Endothelial cell of umbilical vein (primary cell): ENCODE data around the gene ACTMAP. TPM values are rescaled to one million over a fixed set of nuclear protein-coding genes. Genes with fewer than 3 reads are reported as not detected.

Experiments
- BruUV-seq: library from RNA; stranded (reverse); fragments of 400-500 nt; replicated peaks from 2 replicates; lab custom pipeline; 2021; lab: Mats Ljungman, UMichigan
- CTCF ChIA-PET: fragments of 300-600, 350-600 bp; sonication (Branson Sonifier 250); formaldehyde crosslinking; loops from one replicate; lab custom pipeline; 2021; ENCODE audit warnings: antibody characterized with exemption, inconsistent platforms; lab: Charles Lee
- POLR2A ChIA-PET: fragments of 300-600, 350-600 bp; sonication (Branson Sonifier 250); formaldehyde crosslinking; loops from one replicate; lab custom pipeline; 2021; ENCODE audit warnings: antibody characterized with exemption, inconsistent platforms; lab: Charles Lee
- DNase-seq: peaks from one replicate; pipeline ENCODE4 v3.0.0-alpha.2; 2011; ENCODE audit warnings: low read depth, low spot score
- FAIRE-seq: peaks from 2 replicates; lab custom pipeline; 2011; peaks lifted over from hg19 to GRCh38; lab: Jason Lieb, UNC
- H2AFZ ChIP-seq: 2 replicates; pipeline ENCODE4 v1.6.0; 2012; ENCODE audit warnings: low read depth, low read length, control low read depth, inconsistent platforms
- H3K27ac ChIP-seq: 2 replicates; pipeline ENCODE4 v1.5.1; 2011; ENCODE audit warnings: low read depth, mild to moderate bottlenecking, control low read depth, low read length, moderate library complexity; ENCODE audit not compliant: insufficient read depth
- H3K27me3 ChIP-seq, 2 experiments: 2 replicates each; pipeline versions ENCODE4 v1.6.0 to v1.6.1; 2011; ENCODE audit warnings: low read length in 2 of 2, mixed read lengths in 1 of 2; ENCODE audit not compliant: control insufficient read depth in 2 of 2, insufficient read depth in 2 of 2
- H3K36me3 ChIP-seq, 2 experiments: 2 replicates in 1 of 2; 3 replicates in 1 of 2; pipeline ENCODE4 v1.5.1; 2011; ENCODE audit warnings: low read length in 2 of 2, mild to moderate bottlenecking in 1 of 2, moderate library complexity in 1 of 2; ENCODE audit not compliant: control insufficient read depth in 2 of 2, insufficient read depth in 2 of 2; ENCODE audit errors: extremely low read depth in 1 of 2
- H3K4me1 ChIP-seq: 3 replicates; pipeline ENCODE4 v1.5.1; 2011; ENCODE audit warnings: mild to moderate bottlenecking, low read length; ENCODE audit not compliant: control insufficient read depth, insufficient read depth; ENCODE audit errors: extremely low read depth
- H3K4me2 ChIP-seq: 2 replicates; pipeline ENCODE4 v1.6.1; 2011; ENCODE audit warnings: low read length, control low read depth, mixed read lengths; ENCODE audit not compliant: insufficient read depth
- H3K4me3 ChIP-seq, 3 experiments: fragments of 200-600 bp in 1 of 3; sonication (generic), shearing (Covaris generic) in 1 of 3; replicated peaks in 1 of 3; 2 replicates each; pipeline ENCODE4 v1.5.1; 2011 to 2016; ENCODE audit warnings: control low read depth in 3 of 3, low read length in 3 of 3, mild to moderate bottlenecking in 2 of 3, inconsistent platforms in 1 of 3, low read depth in 1 of 3, moderate library complexity in 1 of 3; ENCODE audit not compliant: insufficient read depth in 1 of 3
- H3K79me2 ChIP-seq: 2 replicates; pipeline ENCODE4 v1.6.0; 2012; ENCODE audit warnings: low read length, inconsistent platforms; ENCODE audit not compliant: control insufficient read depth, insufficient read depth
- H3K9ac ChIP-seq: replicated peaks from 2 replicates; pipeline ENCODE3; 2011; ENCODE audit warnings: low read length, control low read depth; ENCODE audit not compliant: insufficient read depth; ENCODE audit errors: extremely low read depth
- H3K9me1 ChIP-seq: replicated peaks from 3 replicates; pipeline ENCODE4 v1.6.0; 2011; ENCODE audit warnings: mild to moderate bottlenecking, low read length; ENCODE audit not compliant: control insufficient read depth, insufficient read depth; ENCODE audit errors: extremely low read depth
- H3K9me3 ChIP-seq: replicated peaks from 2 replicates; pipeline ENCODE4 v1.5.1; 2012; ENCODE audit warnings: low read length, inconsistent platforms; ENCODE audit not compliant: control insufficient read depth, insufficient read depth
- H4K20me1 ChIP-seq: replicated peaks from 2 replicates; pipeline ENCODE3; 2011; ENCODE audit warnings: mild to moderate bottlenecking, low read length; ENCODE audit not compliant: control insufficient read depth, insufficient read depth; ENCODE audit errors: extremely low read depth
- EZH2 ChIP-seq: IDR thresholded peaks from 2 replicates; pipeline ENCODE4 v1.6.1; 2012; ENCODE audit warnings: borderline replicate concordance, low read depth, mild to moderate bottlenecking, moderate library complexity, low read length, inconsistent platforms; ENCODE audit not compliant: severe bottlenecking
- FOS ChIP-seq: IDR thresholded peaks from 2 replicates; pipeline ENCODE4 v1.6.1; 2011; ENCODE audit warnings: mild to moderate bottlenecking, low read length, moderate library complexity, borderline replicate concordance; ENCODE audit not compliant: insufficient read depth
- GATA2 ChIP-seq: IDR thresholded peaks from 2 replicates; pipeline ENCODE4 v1.7.0; 2011; ENCODE audit warnings: low read depth, mild to moderate bottlenecking, moderate library complexity, mixed read lengths, low read length; ENCODE audit not compliant: insufficient read length, insufficient read depth
- JUN ChIP-seq: IDR thresholded peaks from 2 replicates; pipeline ENCODE4 v1.6.1; 2011; ENCODE audit warnings: borderline replicate concordance, low read depth; ENCODE audit not compliant: insufficient read length, insufficient read depth
- MAX ChIP-seq: IDR thresholded peaks from 2 replicates; pipeline ENCODE4 v1.6.1; 2011; ENCODE audit not compliant: insufficient read depth, insufficient read length
- MYC ChIP-seq: IDR thresholded peaks from one replicate; pipeline ENCODE4 v1.6.1; 2011; ENCODE audit warnings: mild to moderate bottlenecking, low read depth, low read length
- POLR2A ChIP-seq: IDR thresholded peaks from 2 replicates; pipeline ENCODE4 v1.6.1; 2012; ENCODE audit warnings: low read depth, mild to moderate bottlenecking, control low read depth, low read length
- POLR2AphosphoS5 ChIP-seq: IDR thresholded peaks from 2 replicates; pipeline ENCODE4 v1.6.1; 2012; ENCODE audit warnings: low read depth, mild to moderate bottlenecking, control low read depth, low read length, moderate library complexity; ENCODE audit not compliant: insufficient read depth
- dilution Hi-C: fragments of 300-500 bp; cut with MboI; formaldehyde crosslinking; loops from one replicate; pipeline ENCODE4 v1.15.0; 2019; ENCODE audit warnings: low sequenced_read_pairs; ENCODE audit not compliant: extremely low pct_ligation_motif_present
- intact Hi-C: fragments of 100-400 bp; cut with micrococcal nuclease; formaldehyde crosslinking; loops from one replicate; pipeline ENCODE4 v1.10.0; 2022
- polyA plus RNA-seq, 4 experiments: library from polyadenylated mRNA; depleted of rRNA in 3 of 4; stranded (reverse) in 3 of 4; unstranded in 1 of 4; fragments of >200 nt; gene quantifications; 2 replicates each; pipeline versions ENCODE4 v1.2.1 to v1.2.3, GENCODE V29; 2011 to 2012; ENCODE audit warnings: missing spikeins in 1 of 4
- total RNA-seq: library from RNA; stranded (reverse); gene quantifications from 2 replicates; pipeline ENCODE4 v1.2.3, GENCODE V29; 2021
- TF ChIP-seq, protein P1 (sequence below), 2 donors: IDR thresholded peaks; 1 replicate in 1 of 2; 2 replicates in 1 of 2; pipeline ENCODE4 v1.5.1; 2011; ENCODE audit warnings: low read length in 2 of 2, mild to moderate bottlenecking in 2 of 2, moderate library complexity in 2 of 2, control low read depth in 1 of 2, inconsistent platforms in 1 of 2, low read depth in 1 of 2; ENCODE audit not compliant: insufficient read depth in 1 of 2; ENCODE audit errors: extremely low read depth in 1 of 2

ACTMAP gene
- total and polyA plus RNA-seq, 2 donors (not counting 3 experiments of a cell fraction or from before 2014, with no cell fraction given) = 5.2 to 9.1 TPM

DNA sequence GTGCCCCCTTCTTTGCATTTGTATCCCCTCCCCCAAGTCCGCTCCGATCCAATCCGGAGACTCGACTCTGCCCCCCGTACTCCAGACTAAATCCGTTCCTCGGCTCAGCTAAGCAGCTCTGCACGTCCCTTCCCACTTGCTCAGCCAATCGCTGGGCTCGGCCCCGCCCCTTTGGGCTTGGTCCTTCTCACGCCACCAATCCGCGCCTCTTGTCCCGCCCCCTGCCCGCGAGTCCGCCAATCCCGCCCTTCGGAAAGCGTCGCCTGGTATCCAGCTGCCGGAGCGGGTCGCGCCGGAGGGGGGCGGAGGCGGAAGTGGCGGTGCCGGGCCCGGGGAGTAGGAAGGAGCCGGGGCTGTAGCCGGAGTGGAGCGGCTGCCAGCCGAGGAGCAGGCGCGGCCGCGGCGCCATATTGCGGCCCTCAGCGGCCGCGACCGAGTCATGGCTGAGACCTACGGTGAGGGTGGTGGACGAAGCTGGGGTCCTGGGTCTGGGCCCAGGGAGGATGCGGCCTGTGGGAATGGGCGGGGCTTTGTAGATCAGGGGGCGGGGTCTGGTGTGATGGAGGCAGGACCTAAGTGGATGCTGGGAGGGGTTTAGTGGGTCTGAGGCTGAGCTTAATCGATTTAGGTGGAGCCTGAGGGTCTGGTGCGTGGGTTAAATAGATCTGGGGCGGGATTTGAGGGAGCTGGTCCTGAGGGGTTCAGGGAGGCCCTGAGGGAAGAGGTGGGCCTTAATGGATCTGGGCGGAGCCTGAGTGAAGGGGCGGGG, 27.8 kb upstream of the ACTMAP start, which contains the start of gene RAB4B:
RAB4B (plus strand) TSS at position 311 of the 769 bp plus-strand sequence; CDS start at position 440, 129 bp downstream.
- H4K20me1 ChIP-seq = no peaks in the 10 kb centered on the region
- no TSS peak for BruUV-seq
- no peaks in the 10 kb centered on the region for H3K27me3 ChIP-seq
- H3K27ac ChIP-seq = peak within 1 kb of the TSS; percentile 80
- H3K9me3 ChIP-seq = no peaks in the 10 kb centered on the region
- intact Hi-C loops = loop anchor here (1.0 to 2.0 kb wide), 5 partner anchors 17 to 61 kb away; partner anchors contain the start of genes ITPKC and SNRPA
- FAIRE-seq (peak; percentile 99), DNase-seq (peak; percentile 100)
- peak within 1 kb of the TSS; percentile 56 to 76 (median 71) for H3K4me3 ChIP-seq
- CTCF ChIA-PET = interaction anchor here (0.6 to 3.5 kb wide), 12 partner anchors 20 to 143 kb away, joined by 3 to 39 read pairs (median 6); partner anchors contain the start of genes ACTMAP, COQ8B, EGLN2 and ITPKC
- H3K4me1 ChIP-seq = peaks cover 17% of the 10 kb centered on the region
- H3K9ac ChIP-seq = peak within 1 kb of the TSS; percentile 81
- H3K9me1 ChIP-seq = no peaks in the 10 kb centered on the region
- no peaks in the 10 kb centered on the region for H3K79me2 ChIP-seq
- H3K4me2 ChIP-seq = peak within 1 kb of the TSS; percentile 94
- peak within 1 kb of the TSS; percentile 75 for H2AFZ ChIP-seq
- dilution Hi-C loops = no loop called here
- POLR2A ChIA-PET = interaction anchor here (0.5 to 2.8 kb wide), 15 partner anchors 10 to 473 kb away, joined by 3 to 23 read pairs (median 5); partner anchors contain the start of genes ACTMAP, COQ8B, EGLN2 and ITPKC
- no peaks in the 10 kb centered on the region for H3K36me3 ChIP-seq
- TF ChIP-seq EZH2 (no peak), POLR2A (no peak), MYC (no peak), POLR2AphosphoS5 (peak; percentile 39), FOS (peak; percentile 5), JUN (no peak), MAX (no peak), GATA2 (no peak)
- TF ChIP-seq, protein P1, sequence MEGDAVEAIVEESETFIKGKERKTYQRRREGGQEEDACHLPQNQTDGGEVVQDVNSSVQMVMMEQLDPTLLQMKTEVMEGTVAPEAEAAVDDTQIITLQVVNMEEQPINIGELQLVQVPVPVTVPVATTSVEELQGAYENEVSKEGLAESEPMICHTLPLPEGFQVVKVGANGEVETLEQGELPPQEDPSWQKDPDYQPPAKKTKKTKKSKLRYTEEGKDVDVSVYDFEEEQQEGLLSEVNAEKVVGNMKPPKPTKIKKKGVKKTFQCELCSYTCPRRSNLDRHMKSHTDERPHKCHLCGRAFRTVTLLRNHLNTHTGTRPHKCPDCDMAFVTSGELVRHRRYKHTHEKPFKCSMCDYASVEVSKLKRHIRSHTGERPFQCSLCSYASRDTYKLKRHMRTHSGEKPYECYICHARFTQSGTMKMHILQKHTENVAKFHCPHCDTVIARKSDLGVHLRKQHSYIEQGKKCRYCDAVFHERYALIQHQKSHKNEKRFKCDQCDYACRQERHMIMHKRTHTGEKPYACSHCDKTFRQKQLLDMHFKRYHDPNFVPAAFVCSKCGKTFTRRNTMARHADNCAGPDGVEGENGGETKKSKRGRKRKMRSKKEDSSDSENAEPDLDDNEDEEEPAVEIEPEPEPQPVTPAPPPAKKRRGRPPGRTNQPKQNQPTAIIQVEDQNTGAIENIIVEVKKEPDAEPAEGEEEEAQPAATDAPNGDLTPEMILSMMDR (IDR thresholded peaks at IDR 0.05; ENCODE audit: extremely low read depth in 1 of 2, insufficient read depth in 1 of 2, low read depth in 1 of 2, low read length in 2 of 2) = no peak
